ENCODE measurements around the gene RPL3. TPM values are rescaled to one million over a fixed set of nuclear protein-coding genes. Genes with fewer than 3 reads are reported as not detected.

The RPL3 gene
- total RNA-seq, 1 experiment from 2014 or later: 2,830 TPM

GRCh38 chr22:39353346-39353745 lies 33.9 kb upstream of the RPL3 start:
- no peak overlapping the region for H2BK15ac ChIP-seq (ENCODE audit: low read depth, low read length)

More at GRCh38 chr22:39353346-39353745, 33.9 kb upstream of the RPL3 start:
- no peak overlapping the region for H3K9ac ChIP-seq (ENCODE audit: extremely low read depth, insufficient read length, low read length)
- H3K27me3 ChIP-seq (ENCODE audit: insufficient read depth, low read length): no peaks in the 10 kb centered on the region
- no peak overlapping the region for H4K8ac ChIP-seq (replicated peaks; ENCODE audit: insufficient read length, low read depth, low read length)
- H3K23me2 ChIP-seq (ENCODE audit: insufficient read length, low read depth, low read length, poor library complexity, severe bottlenecking): peaks cover 6% of the 10 kb centered on the region
- H3T11ph ChIP-seq (ENCODE audit: low read length): no peak overlapping the region
- peaks cover 16 to 33% of the 10 kb centered on the region in 2 experiments for H3K4me1 Mint-ChIP-seq
- no peaks in the 10 kb centered on the region for H3K9me3 Mint-ChIP-seq
- no peak overlapping the region for H3K4me3 Mint-ChIP-seq
- peaks cover 20% of the 10 kb centered on the region for H3K27me3 Mint-ChIP-seq (ENCODE audit: low read depth)
- H2AFZ ChIP-seq (ENCODE audit: low read length): no peak overlapping the region
- no peak for DNase-seq
- H4K5ac ChIP-seq (ENCODE audit: insufficient read length, low read depth, low read length): no peak overlapping the region
- TF ChIP-seq, protein P1, sequence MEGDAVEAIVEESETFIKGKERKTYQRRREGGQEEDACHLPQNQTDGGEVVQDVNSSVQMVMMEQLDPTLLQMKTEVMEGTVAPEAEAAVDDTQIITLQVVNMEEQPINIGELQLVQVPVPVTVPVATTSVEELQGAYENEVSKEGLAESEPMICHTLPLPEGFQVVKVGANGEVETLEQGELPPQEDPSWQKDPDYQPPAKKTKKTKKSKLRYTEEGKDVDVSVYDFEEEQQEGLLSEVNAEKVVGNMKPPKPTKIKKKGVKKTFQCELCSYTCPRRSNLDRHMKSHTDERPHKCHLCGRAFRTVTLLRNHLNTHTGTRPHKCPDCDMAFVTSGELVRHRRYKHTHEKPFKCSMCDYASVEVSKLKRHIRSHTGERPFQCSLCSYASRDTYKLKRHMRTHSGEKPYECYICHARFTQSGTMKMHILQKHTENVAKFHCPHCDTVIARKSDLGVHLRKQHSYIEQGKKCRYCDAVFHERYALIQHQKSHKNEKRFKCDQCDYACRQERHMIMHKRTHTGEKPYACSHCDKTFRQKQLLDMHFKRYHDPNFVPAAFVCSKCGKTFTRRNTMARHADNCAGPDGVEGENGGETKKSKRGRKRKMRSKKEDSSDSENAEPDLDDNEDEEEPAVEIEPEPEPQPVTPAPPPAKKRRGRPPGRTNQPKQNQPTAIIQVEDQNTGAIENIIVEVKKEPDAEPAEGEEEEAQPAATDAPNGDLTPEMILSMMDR (conservative IDR thresholded peaks at IDR 0.05): no peak
- whole genome bisulfite sequencing (ENCODE audit: extremely low coverage, insufficient read length, low lambda C conversion rate): no CpG with 5 or more reads among the region's 9 CpGs
- H3K56ac ChIP-seq (ENCODE audit: insufficient read length, low read depth, low read length): no peak overlapping the region
- no peaks in the 10 kb centered on the region for H3K79me1 ChIP-seq (ENCODE audit: insufficient read depth, low read depth, low read length, poor library complexity, severe bottlenecking)
- H3K14ac ChIP-seq (ENCODE audit: insufficient read depth, low read length): no peak overlapping the region
- H2AK5ac ChIP-seq (ENCODE audit: insufficient read length, low read length): no peak overlapping the region
- H3K36me3 Mint-ChIP-seq (ENCODE audit: insufficient read depth in 1 of 3, low read depth in 3 of 3): peaks cover 2% of the 10 kb centered on the region in 3 experiments; a peak in 6 of 7 replicates
- no peak overlapping the region for H3K23ac ChIP-seq (ENCODE audit: insufficient read length, low read depth, low read length)
- no peak overlapping the region for H3K27ac ChIP-seq (ENCODE audit: insufficient read length, low read depth, low read length)
- H2BK5ac ChIP-seq (ENCODE audit: insufficient read length, low read length): no peak overlapping the region
- no peak overlapping the region for H3K18ac ChIP-seq (ENCODE audit: insufficient read length, low read depth, low read length)
- no peak overlapping the region for H4K91ac ChIP-seq (ENCODE audit: insufficient read length, low read depth, low read length)
- H3K4me2 ChIP-seq (ENCODE audit: insufficient read depth, insufficient read length, low read length): no peak overlapping the region
- H2BK12ac ChIP-seq (ENCODE audit: insufficient read length, low read depth, low read length): no peak overlapping the region
- no peaks in the 10 kb centered on the region for H4K20me1 ChIP-seq (ENCODE audit: control insufficient read depth, insufficient read depth, insufficient read length)
- H3K4ac ChIP-seq (ENCODE audit: low read depth, low read length): no peak overlapping the region
- no peak overlapping the region for H2BK120ac ChIP-seq (ENCODE audit: low read depth, low read length, poor library complexity, severe bottlenecking)
- H3K4me1 ChIP-seq (ENCODE audit: insufficient read depth, low read length): peaks cover 5% of the 10 kb centered on the region; the same call in 1 of the 2 replicates
- no peaks in the 10 kb centered on the region for H3K9me3 ChIP-seq (ENCODE audit: control insufficient read depth, low read depth, low read length)
- H3K79me2 ChIP-seq (ENCODE audit: insufficient read depth, low read length): no peaks in the 10 kb centered on the region
- H3K27ac Mint-ChIP-seq: no peak overlapping the region
- no peak overlapping the region for H2BK20ac ChIP-seq (ENCODE audit: low read depth, low read length, poor library complexity, severe bottlenecking)
